GM19193 (cell line): ENCODE results near the gene TNFRSF1B.

Source experiments
- POLR2A ChIP-seq: IDR thresholded peaks from 4 replicates; pipeline ENCODE4 v1.6.1; 2011; ENCODE audit not compliant: insufficient read depth, insufficient read length; ENCODE audit errors: extremely low read depth

The TNFRSF1B gene

DNA sequence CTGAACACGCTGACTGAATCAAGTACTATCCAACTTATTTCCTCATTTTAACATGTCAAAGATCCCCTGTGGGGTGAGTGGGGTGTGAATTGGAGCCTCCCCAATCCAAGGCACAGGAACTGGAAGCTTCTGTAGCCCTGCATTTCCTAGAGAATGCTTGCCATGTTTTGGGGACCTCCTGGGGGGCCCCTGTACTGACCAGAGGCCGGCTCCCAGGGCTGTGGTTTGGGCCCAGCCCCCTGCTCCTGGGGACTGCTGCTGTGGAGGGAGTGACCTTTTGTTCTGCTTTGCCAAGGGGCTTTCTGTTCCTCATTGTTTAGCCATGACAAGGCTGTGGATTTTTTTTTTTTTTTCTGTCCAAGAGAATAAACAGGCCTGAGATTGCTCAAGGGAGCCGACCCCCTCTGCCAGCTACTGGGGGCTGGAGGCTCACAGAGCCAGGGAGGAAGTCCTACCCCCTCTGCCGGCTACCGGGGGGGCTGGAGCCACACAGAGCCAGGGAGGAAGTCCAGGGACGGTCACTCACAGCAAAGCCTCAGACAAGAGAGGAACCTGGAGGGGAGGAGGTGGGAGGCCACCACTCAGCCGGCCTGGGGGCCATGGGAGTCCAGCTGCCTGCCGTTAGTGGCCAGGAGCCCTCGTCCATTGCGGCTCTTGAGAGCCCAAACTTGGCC is 17.4 kb downstream of the TNFRSF1B start:
- TF ChIP-seq POLR2A, result no peak

DNA sequence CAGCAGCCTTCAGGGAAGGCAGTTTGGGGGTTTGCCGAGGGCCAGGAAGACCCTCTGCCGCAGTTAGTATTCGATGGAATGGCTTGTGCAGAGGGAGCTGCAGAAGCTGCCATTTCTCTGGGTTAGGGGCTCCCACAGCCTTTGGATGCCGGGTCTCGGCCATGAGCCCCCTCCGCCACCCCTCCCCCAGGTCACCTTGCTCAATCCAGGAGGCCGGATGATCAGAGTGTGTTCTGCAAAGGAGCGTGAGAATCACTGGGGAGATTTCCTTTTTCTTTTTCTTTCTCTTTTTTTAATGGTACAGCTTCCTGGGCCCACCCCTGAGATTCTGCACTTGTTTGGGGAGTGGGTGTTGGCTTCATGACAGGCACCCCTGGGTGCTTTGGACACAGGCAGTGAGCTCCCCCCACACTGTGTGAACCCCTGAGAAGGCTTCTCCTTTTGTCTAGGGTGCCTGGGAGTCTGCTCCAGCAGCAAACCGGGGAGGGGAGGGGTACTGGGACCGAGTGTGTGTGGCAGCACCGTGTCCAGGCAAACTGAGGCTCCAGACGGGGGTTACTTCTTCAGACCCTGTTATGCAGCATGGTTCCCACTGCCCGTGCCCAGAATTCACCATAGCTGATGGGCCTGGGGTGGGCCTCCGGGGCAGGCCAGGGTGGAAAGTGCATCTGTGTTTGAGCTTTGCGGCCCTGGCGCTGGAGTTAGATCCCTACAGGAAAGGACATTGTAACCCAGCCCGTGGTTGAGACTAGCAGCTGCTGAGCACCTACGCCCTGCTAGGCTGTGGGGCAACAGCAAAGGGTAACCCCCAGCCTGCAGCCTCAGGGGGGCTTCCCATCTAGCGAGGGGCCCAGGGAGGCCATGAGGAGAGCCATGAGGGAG is 18.5 kb downstream of the TNFRSF1B start:
- TF ChIP-seq POLR2A, result no peak

DNA sequence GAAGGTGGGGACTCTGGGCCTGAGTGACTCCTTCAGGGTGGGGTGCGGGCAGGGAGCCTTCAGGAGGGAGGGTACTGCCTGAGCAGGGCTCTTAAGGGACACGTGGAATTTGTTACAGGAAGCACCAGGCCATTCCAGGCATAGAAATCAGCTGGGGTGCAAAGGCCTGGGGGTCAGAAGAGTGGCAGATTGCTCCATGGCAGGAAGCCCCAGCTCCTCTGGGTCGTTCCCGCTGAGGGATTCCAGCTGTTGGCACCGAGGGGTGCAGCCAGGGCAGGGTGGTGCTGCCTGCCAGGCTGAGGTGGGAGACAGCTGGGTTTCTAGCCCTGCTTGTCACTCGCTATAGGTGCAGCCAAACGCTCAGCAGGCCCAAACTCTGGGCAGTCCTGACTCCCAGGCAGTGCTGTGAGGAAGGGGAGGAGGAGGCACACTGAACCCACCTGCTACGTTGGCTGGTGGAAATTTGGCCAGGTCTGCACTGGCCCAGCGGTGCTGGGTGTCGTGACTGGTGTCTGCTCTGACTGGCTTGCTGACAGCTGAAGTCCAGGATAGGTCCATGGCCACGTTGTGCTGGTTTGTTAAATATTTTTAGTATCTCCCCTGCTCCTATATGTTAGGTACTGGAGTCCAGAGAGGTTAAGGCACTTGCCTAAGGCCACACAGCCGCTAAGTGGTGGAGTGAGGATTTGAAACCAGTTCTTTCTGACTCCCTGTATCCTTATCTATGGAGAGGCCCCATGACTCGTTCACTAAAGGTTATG is 19.3 kb downstream of the TNFRSF1B start:
- TF ChIP-seq POLR2A, result no peak

DNA sequence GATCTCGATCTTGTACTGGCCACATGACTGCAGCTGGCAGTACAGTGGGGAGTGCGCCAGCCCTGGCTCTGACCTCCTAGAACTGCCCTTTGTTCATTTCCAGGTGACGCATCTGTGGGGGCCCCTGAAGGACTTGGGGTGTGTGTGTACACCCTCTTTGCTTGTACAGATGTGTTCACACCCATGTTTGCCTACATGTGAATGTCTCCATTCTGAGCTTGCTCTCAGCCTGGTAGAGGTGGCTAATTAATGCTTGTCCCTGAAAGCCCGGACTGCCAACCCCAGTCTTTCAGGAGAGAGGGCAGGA is 19.8 kb downstream of the TNFRSF1B start:
- no peak for TF ChIP-seq POLR2A

DNA sequence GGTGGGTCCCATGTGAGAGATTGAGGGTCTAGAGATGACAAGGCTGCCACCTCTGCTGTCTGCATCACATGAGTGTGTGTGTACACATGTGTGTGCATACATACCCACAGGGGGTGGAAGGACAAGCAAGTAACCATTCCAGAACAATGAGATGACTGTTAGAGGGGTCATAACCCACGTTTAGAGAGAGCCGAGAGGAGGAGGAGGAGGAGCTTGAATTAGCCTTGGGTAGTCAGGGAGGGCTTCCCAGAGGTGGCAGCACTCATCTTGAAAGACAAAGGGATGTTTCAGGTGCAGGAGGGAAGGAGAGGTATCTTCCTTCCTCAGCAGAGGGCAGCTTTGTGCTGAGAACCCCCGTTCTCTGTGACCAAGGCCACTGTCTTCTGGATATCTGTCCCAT is 21.3 kb downstream of the TNFRSF1B start:
- TF ChIP-seq POLR2A, result no peak

DNA sequence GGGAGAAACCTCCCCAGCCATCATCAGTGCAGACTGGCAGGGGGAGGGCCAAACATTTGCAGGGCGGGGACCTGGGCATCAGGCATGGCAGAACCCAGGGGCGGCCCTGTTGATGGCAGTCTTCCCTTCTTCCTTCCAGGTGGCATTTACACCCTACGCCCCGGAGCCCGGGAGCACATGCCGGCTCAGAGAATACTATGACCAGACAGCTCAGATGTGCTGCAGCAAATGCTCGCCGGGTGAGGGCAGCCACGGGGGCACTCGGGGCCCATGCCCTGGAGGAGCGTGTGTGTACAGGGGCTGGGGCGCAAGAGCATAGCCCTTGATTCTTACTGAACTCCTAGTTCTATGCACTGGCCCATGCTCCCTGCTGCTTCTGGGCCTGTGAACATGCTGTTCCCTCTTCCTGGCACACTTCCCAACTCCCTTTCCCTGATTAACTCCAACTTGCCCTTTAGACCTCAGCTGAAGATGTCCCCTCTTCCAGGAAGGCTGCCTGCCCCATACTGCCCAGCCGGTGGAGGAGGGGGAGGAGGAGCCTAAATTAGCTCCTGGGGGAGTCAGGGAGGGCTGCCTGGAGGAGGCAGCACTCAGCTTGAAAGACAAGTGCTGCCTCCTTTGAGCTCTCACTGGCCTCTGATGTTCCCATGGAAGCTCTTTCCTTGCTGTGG is 22.0 kb downstream of the TNFRSF1B start:
- no peak for TF ChIP-seq POLR2A

DNA sequence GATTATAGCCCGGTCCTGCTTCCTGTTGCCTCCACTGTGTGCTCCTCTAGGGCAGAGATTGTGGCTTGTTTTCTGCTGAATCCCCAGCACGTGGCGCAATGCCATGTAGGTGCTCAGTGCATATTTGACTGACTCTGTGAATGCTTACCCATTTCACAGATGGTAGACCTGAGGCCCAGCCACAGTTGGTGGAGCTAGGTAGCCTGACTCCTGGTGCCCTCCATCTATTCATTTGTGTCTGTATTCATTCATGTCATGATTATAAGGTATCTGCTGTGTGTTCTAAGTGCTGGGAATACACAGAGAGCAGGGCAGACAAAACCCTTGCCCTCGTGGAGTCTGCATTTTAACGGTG is 22.5 kb downstream of the TNFRSF1B start:
- no peak for TF ChIP-seq POLR2A

DNA sequence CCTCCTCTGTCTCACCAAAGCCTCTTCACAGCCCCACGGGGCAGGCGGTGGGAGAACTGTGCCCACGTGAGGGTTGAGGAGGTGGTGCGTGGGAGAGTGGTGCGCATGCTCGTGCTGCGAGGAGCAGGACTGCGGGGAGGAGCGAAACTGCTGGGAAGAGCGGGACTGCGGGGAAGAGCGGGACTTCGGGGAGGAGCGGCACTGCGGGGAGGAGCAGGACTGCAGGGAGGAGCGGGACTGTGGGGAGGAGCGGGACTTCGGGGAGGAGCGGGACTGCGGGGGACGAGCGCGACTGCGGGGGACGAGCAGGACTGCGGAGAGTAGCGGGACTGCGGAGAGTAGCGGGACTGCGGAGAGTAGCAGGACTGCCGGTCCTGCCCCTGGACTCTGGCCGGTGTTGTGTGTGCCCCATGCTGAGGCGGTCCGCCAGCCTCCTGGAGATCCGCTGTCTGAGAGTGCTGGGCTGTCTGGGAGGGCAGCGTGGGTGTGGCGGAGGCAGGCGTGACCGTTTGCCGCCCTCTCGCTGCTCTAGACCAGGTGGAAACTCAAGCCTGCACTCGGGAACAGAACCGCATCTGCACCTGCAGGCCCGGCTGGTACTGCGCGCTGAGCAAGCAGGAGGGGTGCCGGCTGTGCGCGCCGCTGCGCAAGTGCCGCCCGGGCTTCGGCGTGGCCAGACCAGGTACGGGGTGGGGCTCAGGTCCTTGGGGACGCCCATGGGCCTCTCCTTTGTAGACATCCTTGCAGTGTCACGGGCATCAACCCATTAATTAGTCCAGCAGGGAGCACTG is 24.6 kb downstream of the TNFRSF1B start:
- TF ChIP-seq POLR2A, result no peak

DNA sequence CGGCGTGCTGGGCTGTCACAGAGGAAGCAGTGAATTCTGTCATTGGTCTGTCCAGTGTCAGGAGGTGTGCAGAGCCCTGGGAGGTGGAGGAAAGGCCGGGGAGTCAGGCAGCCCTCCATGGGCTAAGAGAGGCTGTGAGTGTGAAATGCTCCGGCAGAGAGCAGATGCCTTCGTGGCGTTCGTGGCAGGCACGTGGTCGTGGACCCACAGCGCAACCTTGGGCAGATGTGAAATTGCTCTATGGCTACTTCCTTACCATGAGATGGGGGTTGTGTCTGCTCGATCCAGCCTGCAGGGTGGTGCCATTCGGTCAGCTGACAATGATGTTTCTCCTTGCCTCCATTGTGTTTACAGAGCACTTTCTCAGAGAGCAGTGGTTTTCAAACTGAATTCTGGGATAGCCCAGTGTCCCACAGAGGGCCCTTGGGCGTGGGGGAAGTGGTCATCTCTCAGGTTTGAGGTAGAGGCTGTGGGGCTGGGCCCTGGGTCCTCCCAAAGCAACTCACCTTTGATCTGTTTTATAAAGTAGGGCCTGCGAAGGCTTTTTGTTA is 27.9 kb downstream of the TNFRSF1B start:
- no peak for TF ChIP-seq POLR2A

DNA sequence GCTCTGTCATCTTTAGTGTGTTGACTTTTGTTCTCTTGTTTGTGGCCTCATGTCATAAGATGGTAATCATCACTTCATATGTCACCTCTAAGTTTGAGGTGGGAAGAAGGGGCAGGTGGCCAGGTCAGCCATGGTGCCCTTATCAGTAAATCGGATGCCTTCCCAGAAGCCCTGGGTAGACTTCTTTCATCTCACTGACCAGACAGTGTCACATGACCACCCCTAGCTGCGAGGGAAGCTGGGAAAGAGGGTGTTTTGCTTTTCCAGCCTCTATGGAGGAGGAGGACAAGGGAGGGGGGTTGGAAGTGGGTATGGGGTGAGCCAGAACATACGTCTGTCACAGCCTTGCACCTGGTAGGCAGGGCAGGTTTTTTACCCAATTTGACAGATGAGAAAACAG is 28.6 kb downstream of the TNFRSF1B start:
- no peak for TF ChIP-seq POLR2A

DNA sequence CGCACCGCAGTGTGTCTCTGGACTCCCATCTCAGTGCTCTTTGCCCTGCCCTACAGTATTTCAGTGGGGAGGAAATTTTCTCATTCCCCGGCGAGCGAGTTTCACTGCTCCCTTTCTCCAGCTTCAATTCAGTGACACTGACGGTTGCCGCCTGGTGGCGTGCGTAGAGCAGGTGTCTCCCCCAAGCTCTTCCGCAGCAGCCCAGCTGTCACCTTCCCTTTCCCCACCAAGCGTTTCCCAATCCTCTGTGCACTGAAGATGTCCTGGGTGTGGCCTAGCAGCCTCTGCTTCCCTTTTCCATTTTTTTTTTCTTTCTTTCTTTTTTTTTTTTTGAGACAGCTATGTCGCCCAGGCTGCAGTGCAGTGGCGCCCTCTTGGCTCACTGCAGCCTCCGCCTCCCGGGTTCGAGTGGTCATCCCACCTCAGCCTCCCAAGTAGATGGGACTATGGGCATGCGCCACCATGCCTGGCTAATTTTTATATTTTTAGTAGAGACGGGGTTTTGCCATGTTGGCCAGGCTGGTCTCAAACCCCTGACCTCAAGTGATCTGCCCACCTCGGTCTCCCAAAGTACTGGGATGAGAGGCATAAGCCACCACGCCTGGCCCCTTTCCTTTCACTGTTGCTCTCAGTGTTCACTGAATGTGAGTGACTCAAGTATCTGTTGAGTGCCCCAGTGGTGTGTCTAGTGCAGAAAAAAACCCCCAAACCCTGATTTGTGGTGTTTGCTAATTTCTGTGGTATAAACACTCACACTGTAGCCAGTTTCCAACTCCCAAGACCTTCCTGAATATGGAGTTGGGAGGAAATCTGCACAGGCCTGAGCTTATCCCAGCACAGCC is 30.1 kb downstream of the TNFRSF1B start:
- TF ChIP-seq POLR2A, result no peak

DNA sequence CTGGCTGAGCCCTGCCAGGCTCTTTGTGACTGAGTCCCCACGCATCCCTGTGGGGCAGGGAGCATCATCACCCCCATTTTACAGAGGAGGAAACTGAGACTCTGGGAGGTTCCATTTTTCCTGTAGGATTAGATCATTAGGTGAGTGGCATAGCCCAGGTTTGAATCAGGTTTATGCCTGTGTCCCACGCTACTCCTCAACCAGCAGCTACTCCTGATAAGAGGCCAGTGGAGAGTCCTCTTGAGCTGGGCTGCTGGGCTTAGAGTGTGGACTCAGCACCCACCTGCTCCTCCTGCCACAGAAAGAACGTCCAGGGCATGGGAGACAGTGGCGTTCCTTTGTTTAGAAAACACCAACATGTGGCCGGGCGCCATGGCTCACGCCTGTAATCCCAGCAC is 30.7 kb downstream of the TNFRSF1B start:
- TF ChIP-seq POLR2A, result no peak

DNA sequence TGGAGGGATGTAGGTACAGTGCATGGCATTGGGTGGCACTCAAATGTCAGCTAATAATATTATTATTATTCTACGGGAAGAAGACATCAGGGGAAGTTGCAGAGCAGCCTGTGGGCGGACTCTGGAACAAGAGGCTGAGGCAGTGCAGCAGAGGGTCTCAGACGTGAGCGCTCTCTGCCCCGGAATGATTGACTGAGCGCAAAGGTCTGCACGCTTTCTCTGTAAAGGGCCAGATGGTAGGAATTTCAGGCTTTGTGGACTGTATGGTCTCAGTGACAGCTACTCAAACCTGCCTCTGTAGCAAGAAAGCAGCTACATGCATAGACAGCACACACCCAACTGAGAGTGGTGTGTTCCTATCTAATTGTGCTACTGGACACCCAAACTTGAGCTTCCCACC is 33.4 kb downstream of the TNFRSF1B start:
- TF ChIP-seq POLR2A, result no peak

DNA sequence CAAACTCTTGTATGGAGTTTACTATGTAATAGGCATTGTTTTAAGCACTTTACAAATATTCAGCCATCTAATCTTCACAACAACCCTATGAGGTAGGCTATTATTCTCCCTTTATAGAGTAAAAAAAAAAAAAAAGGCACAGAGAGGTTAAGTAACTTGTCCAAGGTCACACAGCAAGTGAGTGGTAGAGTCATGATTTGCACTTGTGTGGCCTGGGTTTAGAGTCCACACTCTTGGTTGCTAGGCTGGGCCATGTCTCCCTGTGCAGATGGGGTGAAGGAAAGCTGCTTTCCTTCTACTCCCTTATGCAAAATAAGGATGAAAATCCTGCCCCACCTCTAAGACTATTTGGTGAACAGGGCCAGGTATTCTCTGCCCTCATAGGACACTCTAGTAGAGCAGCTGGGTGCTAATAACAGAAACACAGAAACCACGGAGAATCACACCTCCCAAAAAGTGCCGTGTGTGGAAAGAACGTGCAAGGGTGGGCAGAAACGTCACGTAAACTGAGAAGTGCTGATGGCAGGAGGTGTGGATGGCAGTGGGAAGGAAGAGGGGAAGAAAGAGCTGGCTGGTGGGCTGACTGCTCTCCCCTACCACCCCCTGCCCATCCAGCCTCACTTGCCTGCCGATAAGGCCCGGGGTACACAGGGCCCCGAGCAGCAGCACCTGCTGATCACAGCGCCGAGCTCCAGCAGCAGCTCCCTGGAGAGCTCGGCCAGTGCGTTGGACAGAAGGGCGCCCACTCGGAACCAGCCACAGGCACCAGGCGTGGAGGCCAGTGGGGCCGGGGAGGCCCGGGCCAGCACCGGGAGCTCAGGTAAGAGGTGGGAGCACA is 34.8 kb downstream of the TNFRSF1B start:
- TF ChIP-seq POLR2A, result peak; percentile 32
